WTC11 (cell line): ENCODE results near the gene CELSR1.

Experiments
- SMAD4 ChIP-seq: sonication (generic); formaldehyde crosslinking; IDR thresholded peaks from 2 replicates; pipeline ENCODE4 v1.8.0; 2022; ENCODE audit warnings: mild to moderate bottlenecking, missing genetic modification reagents
- ZNF121 ChIP-seq: sonication (generic); formaldehyde crosslinking; IDR thresholded peaks from 2 replicates; pipeline ENCODE4 v1.8.0; 2023; ENCODE audit warnings: missing genetic modification reagents
- ZNF425 ChIP-seq: fragments of 250-450 bp; sonication (Bioruptor Pico); conservative IDR thresholded peaks from 2 replicates; pipeline ENCODE4 v1.9.0; 2021; ENCODE audit warnings: mild to moderate bottlenecking
- TF ChIP-seq, protein P1 (sequence below): fragments of 200-600 bp; IDR thresholded peaks from 2 replicates; pipeline ENCODE4 v1.8.0; 2022; ENCODE audit warnings: antibody characterized with exemption
- TF ChIP-seq, protein P2 (sequence below): sonication (generic); formaldehyde crosslinking; IDR thresholded peaks from 2 replicates; pipeline ENCODE4 v1.8.1; 2023; ENCODE audit warnings: mild to moderate bottlenecking, moderate library complexity, missing genetic modification reagents

GRCh38 chr22:46549563-46549840, 12.1 kb upstream of the CELSR1 start:
- no peak for TF ChIP-seq SMAD4 (CRISPR knock-in tag)
- TF ChIP-seq, protein P1, sequence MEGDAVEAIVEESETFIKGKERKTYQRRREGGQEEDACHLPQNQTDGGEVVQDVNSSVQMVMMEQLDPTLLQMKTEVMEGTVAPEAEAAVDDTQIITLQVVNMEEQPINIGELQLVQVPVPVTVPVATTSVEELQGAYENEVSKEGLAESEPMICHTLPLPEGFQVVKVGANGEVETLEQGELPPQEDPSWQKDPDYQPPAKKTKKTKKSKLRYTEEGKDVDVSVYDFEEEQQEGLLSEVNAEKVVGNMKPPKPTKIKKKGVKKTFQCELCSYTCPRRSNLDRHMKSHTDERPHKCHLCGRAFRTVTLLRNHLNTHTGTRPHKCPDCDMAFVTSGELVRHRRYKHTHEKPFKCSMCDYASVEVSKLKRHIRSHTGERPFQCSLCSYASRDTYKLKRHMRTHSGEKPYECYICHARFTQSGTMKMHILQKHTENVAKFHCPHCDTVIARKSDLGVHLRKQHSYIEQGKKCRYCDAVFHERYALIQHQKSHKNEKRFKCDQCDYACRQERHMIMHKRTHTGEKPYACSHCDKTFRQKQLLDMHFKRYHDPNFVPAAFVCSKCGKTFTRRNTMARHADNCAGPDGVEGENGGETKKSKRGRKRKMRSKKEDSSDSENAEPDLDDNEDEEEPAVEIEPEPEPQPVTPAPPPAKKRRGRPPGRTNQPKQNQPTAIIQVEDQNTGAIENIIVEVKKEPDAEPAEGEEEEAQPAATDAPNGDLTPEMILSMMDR, result no peak
- TF ChIP-seq, protein P2, sequence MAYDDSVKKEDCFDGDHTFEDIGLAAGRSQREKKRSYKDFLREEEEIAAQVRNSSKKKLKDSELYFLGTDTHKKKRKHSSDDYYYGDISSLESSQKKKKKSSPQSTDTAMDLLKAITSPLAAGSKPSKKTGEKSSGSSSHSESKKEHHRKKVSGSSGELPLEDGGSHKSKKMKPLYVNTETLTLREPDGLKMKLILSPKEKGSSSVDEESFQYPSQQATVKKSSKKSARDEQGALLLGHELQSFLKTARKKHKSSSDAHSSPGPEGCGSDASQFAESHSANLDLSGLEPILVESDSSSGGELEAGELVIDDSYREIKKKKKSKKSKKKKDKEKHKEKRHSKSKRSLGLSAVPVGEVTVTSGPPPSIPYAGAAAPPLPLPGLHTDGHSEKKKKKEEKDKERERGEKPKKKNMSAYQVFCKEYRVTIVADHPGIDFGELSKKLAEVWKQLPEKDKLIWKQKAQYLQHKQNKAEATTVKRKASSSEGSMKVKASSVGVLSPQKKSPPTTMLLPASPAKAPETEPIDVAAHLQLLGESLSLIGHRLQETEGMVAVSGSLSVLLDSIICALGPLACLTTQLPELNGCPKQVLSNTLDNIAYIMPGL (CRISPR knock-in tag), result no peak
- no peak for TF ChIP-seq ZNF121 (CRISPR knock-in tag)
- TF ChIP-seq ZNF425 (CRISPR knock-in tag), result no peak
